Activated naive CD4-positive, alpha-beta T cell treated with anti-CD3 and anti-CD28 coated beads, Interleukin-2, amount 50 U/mL, for 72 hours (primary cell): ENCODE measurements around the gene SRSF6. TPM values are rescaled to one million over a fixed set of nuclear protein-coding genes. Genes with fewer than 3 reads are reported as not detected.

ENCODE experiments used
- ATAC-seq, 2 donors: fragments of 150-1000 bp; cut with Tn5 transposase; 2 replicates each; pipeline ENCODE4 v1.10.0; 2021; ENCODE audit warnings: mild to moderate bottlenecking in 2 of 2, moderate library complexity in 2 of 2
- DNase-seq, 2 donors: peaks; one replicate each; pipeline ENCODE4 v3.0.0; 2021 to 2022; ENCODE audit warnings: low spot score in 2 of 2
- H3K27ac Mint-ChIP-seq, 2 donors: one replicate each; pipeline ENCODE4 v1.8.0; 2022; ENCODE audit warnings: mild to moderate bottlenecking in 2 of 2, mixed read lengths in 2 of 2
- H3K36me3 Mint-ChIP-seq, 2 donors: one replicate each; pipeline ENCODE4 v1.8.0; 2022; ENCODE audit warnings: mixed read lengths in 2 of 2
- H3K9me3 Mint-ChIP-seq, 2 donors: one replicate each; pipeline ENCODE4 v1.8.0; 2022; ENCODE audit warnings: mixed read lengths in 2 of 2
- total RNA-seq, 2 donors: library from RNA; stranded (reverse); gene quantifications; one replicate each; pipeline ENCODE4 v1.2.3, GENCODE V29; 2022

SRSF6 gene
- total RNA-seq, 2 donors from 2014 or later: 105 to 159 TPM

DNA sequence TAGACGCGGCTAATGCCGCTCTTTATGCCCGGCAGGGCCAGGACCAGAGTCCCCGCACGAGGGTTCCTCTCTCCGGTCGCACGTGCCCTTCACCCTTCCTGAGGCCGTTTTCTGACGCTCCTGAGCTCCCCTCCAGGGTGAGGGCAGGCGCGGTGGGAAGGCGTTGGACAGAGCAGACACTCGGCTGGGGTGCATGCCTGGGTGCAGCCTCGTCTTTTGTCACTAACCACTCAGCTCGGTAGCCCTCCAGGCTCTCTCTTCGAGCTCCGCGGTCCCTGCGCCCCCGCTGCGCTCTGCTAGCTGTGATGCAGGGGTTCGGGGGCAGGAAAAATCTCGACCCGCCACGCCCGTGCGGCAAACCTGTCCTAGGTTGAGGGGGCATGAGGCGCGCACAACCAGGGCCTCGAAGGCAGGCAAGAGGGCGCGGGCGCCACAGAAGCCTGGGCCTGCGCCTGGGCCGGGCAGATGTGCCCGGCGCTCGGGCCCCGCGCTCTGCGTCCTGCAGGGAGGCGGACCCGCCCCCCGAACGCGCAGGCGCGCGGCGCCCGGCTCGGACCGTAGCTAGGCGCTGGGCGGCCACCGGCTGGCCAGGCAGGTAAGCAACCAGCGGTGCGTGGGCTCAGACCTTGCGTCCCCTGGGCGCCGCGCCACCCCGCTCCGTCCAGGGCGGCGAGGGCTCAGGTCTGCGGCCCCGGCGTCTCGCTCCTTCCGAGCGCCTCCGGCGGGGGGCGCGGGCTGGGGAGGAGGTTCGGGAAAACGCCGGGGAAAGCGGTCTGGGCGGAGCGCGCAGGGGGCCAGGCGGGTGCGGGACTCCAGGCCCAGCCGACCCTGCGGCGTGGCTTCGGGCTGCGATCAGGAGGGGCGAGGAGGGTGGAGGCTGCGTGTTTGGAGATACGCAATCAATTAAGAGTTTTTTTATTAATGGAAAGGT, 49.7 kb downstream of the SRSF6 start, which contains the start of gene L3MBTL1:
L3MBTL1 (plus strand) TSS at position 548 of the 931 bp plus-strand sequence. CDS start 5,807 bp downstream, outside the sequence.
- H3K9me3 Mint-ChIP-seq: no peaks in the 10 kb centered on the region
- no peak within 1 kb of the TSS for H3K27ac Mint-ChIP-seq
- ATAC-seq (peak; percentile 63 to 70), DNase-seq (peak in 1 of 2 donors; percentile 12)
- H3K36me3 Mint-ChIP-seq: no peaks in the 10 kb centered on the region

DNA sequence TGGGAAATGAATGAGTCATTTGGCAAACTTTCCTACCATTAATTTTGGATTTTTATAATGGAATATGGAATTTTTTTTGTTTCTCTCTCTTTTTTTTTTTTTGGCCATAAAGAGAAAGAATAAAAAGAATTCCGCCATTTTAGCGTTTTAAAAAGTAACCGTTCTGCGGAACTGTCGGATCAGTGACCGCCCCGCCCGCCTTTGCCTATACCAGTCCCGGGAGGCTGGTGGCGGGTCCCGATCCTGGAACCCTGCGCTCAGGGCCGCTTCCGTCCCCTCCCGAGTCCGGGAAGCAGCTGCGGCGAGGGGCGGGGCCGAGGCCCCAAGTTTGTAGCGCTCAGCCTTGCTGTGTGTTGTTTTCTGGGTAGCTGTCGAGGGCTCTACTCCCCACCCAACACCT, 50.4 kb downstream of the SRSF6 start:
- H3K36me3 Mint-ChIP-seq: no peaks in the 10 kb centered on the region
- peak in 1 of 2 donors; percentile 23 for ATAC-seq
- no peak overlapping the region for H3K27ac Mint-ChIP-seq
- H3K9me3 Mint-ChIP-seq: no peaks in the 10 kb centered on the region
- DNase-seq: no peak

DNA sequence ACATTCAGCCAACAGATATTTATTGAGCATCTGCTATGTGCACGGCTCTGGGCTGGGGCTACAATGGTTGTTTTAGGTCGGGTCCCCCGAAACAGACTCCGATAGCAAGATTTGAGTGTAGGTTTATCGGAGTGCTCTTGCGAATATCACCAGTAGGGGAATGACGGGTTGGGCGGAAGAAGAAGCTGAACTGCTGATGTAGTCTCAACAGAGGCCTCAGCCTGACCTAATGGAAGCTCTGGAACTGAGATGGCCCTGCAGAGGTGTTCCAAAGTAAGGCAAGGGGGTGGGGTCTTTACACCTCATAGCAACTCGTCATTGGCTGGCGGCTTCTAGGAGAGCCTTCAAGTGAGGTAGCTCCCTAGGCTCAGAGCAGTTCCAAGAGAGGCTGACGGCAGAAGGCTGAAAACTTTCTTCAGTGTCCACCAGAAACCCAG, 50.9 kb downstream of the SRSF6 start:
- DNase-seq (no peak), ATAC-seq (no peak)
- Mint-ChIP-seq H3K27ac (no peak overlapping the region), H3K36me3 (no peaks in the 10 kb centered on the region), H3K9me3 (no peaks in the 10 kb centered on the region)

DNA sequence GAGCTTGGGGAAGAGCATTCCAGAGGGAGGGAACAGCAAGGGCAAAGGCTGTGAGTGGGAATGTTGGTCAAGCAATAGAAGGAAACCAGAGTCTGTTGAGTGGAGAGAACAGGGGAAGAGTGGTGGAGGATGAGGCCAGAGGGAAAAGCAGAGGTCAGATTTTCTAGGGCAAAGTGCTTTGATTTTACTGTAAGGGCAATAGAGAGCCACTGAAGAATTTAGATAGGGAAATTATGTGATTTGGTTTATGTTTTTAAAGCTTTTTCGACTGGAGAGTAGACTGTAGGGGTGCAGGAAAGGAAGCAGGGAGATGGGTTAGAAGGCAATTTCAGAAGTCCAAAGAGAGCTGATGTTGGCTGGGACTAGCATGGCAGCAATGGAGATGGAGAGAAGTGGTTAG, 54.2 kb downstream of the SRSF6 start:
- Mint-ChIP-seq H3K9me3 (no peaks in the 10 kb centered on the region), H3K36me3 (peaks cover 4% of the 10 kb centered on the region in 2 donors), H3K27ac (no peak overlapping the region)
- no peak for ATAC-seq
- DNase-seq: no peak

DNA sequence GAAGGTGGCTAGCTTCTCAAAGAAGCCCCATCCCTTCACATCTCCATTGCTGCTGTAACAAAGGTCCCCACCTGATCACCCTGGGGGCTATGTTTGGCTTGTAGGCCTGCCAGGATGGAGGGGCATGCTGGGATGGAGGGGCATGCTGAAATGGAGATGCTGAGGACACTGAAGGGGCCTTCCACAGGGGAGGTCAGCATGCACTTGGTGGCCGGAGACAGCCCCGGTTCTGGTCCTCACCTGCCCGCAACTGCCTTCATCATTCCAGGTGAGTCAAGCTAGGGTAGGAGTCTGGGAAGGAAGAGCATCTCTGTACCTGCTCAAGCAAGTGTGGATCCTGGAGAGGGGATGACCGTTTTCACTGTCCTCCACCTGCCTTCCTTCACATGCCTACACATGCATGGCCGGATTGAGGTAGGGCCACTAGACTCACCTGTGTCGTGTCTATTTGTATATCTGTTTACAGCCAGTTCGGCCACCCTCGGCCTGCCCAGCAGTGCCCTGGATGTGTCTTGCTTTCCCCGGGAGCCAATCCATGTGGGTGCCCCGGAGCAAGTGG, 55.8 kb downstream of the SRSF6 start:
- DNase-seq (no peak), ATAC-seq (no peak)
- H3K36me3 Mint-ChIP-seq: peaks cover 4% of the 10 kb centered on the region in 2 donors
- H3K9me3 Mint-ChIP-seq: no peaks in the 10 kb centered on the region
- peak overlapping the region in 1 of 2 donors; percentile 91 for H3K27ac Mint-ChIP-seq

Other genes starting within 250 kb of the SRSF6 start
- gene L3MBTL1, start 49.8 kb downstream of the SRSF6 start, total RNA-seq: 10 to 100 TPM in 1 of 2 donors, 1 to 10 TPM in 1; 9.1 to 15.3 TPM
- under 1 TPM; 0.59 to 0.82 TPM for gene SGK2, start 101.1 kb downstream of the SRSF6 start, total RNA-seq
- 10 to 100 TPM; 15.4 to 15.5 TPM for gene IFT52, start 133.0 kb downstream of the SRSF6 start, total RNA-seq
- 100 to 1,000 TPM in 1 of 2 donors, 10 to 100 TPM in 1; 82.6 to 140 TPM for gene MYBL2, start 209.2 kb downstream of the SRSF6 start, total RNA-seq